GM12878 (cell line): ENCODE results near the gene NEXN. TPM values are rescaled to one million over a fixed set of nuclear protein-coding genes. Genes with fewer than 3 reads are reported as not detected.

Experiments used
- ATAC-seq: fragments of 200-7000 bp; cut with Tn5 transposase; 3 replicates; pipeline ENCODE4 v1.9.1; 2020; ENCODE audit warnings: mild to moderate bottlenecking, moderate library complexity
- BruUV-seq: library from RNA; stranded (reverse); fragments of 400-500 nt; replicated peaks from 2 replicates; lab custom pipeline; 2021; lab: Mats Ljungman, UMichigan
- CTCF ChIA-PET: fragments of 300-600 bp; sonication (Branson Sonifier 250); formaldehyde crosslinking; extraction: SDS; loops from one replicate; lab custom pipeline; 2021; ENCODE audit warnings: inconsistent platforms; lab: Yijun Ruan, JAX
- POLR2A ChIA-PET: fragments of 350-600 bp; formaldehyde crosslinking; extraction: SDS; loops from one replicate; lab custom pipeline; 2021; ENCODE audit warnings: inconsistent platforms; lab: Charles Lee
- RAD21 ChIA-PET: fragments of 300-600 bp; sonication (Branson Sonifier 250); formaldehyde crosslinking; loops from one replicate; lab custom pipeline; 2023; ENCODE audit warnings: antibody characterized with exemption; ENCODE audit not compliant: unreplicated experiment; lab: Charles Lee
- SMC1A ChIA-PET: fragments of 300-600 bp; sonication (Branson Sonifier 250); formaldehyde crosslinking; loops from one replicate; lab custom pipeline; 2023; ENCODE audit not compliant: unreplicated experiment, uncharacterized antibody; lab: Charles Lee
- DNase-seq: peaks from one replicate; pipeline ENCODE4 v3.0.0-alpha.2; 2011; ENCODE audit warnings: low read depth, low spot score
- FAIRE-seq: peaks from 3 replicates; lab custom pipeline; 2011; peaks lifted over from hg19 to GRCh38; lab: Jason Lieb, UNC
- H2AFZ ChIP-seq: 2 replicates; pipeline ENCODE4 v1.6.0; 2011; ENCODE audit warnings: low read depth, low read length, control low read depth; ENCODE audit not compliant: control insufficient read depth
- H3K27ac ChIP-seq: 2 replicates; pipeline ENCODE4 v1.5.1; 2011; ENCODE audit warnings: control low read depth; ENCODE audit not compliant: control insufficient read depth, insufficient read depth
- H3K27me3 ChIP-seq, 2 experiments: replicated peaks in 1 of 2; 2 replicates each; pipeline versions ENCODE4 v1.6.0 to v1.6.1; 2011; ENCODE audit warnings: low read length in 1 of 2; ENCODE audit not compliant: control insufficient read depth in 2 of 2, insufficient read depth in 2 of 2
- H3K36me3 ChIP-seq, 2 experiments: 2 replicates each; pipeline ENCODE4 v1.5.1; 2011; ENCODE audit warnings: low read length in 1 of 2; ENCODE audit not compliant: control insufficient read depth in 2 of 2, insufficient read depth in 2 of 2
- H3K4me1 ChIP-seq: 2 replicates; pipeline ENCODE4 v1.6.1; 2011; ENCODE audit warnings: mild to moderate bottlenecking, low read length, moderate library complexity, mixed read lengths; ENCODE audit not compliant: control insufficient read depth, insufficient read depth
- H3K4me2 ChIP-seq: 2 replicates; pipeline ENCODE4 v1.6.0; 2011; ENCODE audit warnings: control low read depth; ENCODE audit not compliant: control insufficient read depth, insufficient read depth
- H3K4me3 ChIP-seq: fragments of 200-600 bp; sonication (generic); 2 replicates; pipeline ENCODE4 v1.5.1; 2016
- H3K79me2 ChIP-seq: 2 replicates; pipeline ENCODE4 v1.6.0; 2011; ENCODE audit warnings: low read length; ENCODE audit not compliant: control insufficient read depth, insufficient read depth
- H3K9ac ChIP-seq: 2 replicates; pipeline ENCODE4 v1.8.0; 2011; ENCODE audit warnings: low read length, control low read depth, mixed read lengths; ENCODE audit not compliant: control insufficient read depth, insufficient read depth
- H3K9me3 ChIP-seq: replicated peaks from 3 replicates; pipeline ENCODE4 v1.5.1; 2011; ENCODE audit warnings: mild to moderate bottlenecking, low read length; ENCODE audit not compliant: control insufficient read depth, insufficient read depth
- H4K20me1 ChIP-seq: 2 replicates; pipeline ENCODE4 v1.6.0; 2011; ENCODE audit not compliant: control insufficient read depth, insufficient read depth
- CBX5 ChIP-seq: sonication (generic); IDR thresholded peaks from 2 replicates; pipeline ENCODE4 v1.6.1; 2016; ENCODE audit warnings: low read depth, moderate library complexity, mild to moderate bottlenecking, inconsistent platforms
- DPF2 ChIP-seq: fragments of 450-650 bp; IDR thresholded peaks from 2 replicates; pipeline ENCODE4 v1.6.1; 2017; ENCODE audit warnings: mild to moderate bottlenecking
- ESRRA ChIP-seq: IDR thresholded peaks from 2 replicates; pipeline ENCODE4 v1.6.1; 2012; ENCODE audit warnings: mild to moderate bottlenecking, low read length, improper control_type of control experiment
- IRF4 ChIP-seq: IDR thresholded peaks from 2 replicates; pipeline ENCODE4 v1.6.1; 2011; ENCODE audit warnings: low read depth, low read length
- MEF2A ChIP-seq: IDR thresholded peaks from 2 replicates; pipeline ENCODE4 v1.6.1; 2011; ENCODE audit warnings: low read depth, mild to moderate bottlenecking, low read length, moderate library complexity; ENCODE audit not compliant: insufficient read depth
- MYC ChIP-seq: IDR thresholded peaks from 2 replicates; pipeline ENCODE4 v1.6.1; 2011; ENCODE audit warnings: mild to moderate bottlenecking, low read length, moderate library complexity, inconsistent platforms; ENCODE audit not compliant: insufficient read depth, insufficient replicate concordance, insufficient read length, severe bottlenecking
- NFIC ChIP-seq: IDR thresholded peaks from 2 replicates; pipeline ENCODE4 v1.6.1; 2012; ENCODE audit warnings: low read depth, mild to moderate bottlenecking, inconsistent platforms, low read length, moderate library complexity
- NRF1 ChIP-seq: conservative IDR thresholded peaks from 2 replicates; pipeline ENCODE4 v1.6.1; 2011; ENCODE audit warnings: mild to moderate bottlenecking, low read depth, low read length, improper control_type of control experiment
- PAX8 ChIP-seq: fragments of 450-650 bp; IDR thresholded peaks from 2 replicates; pipeline ENCODE4 v1.6.1; 2017; ENCODE audit warnings: mild to moderate bottlenecking, moderate library complexity
- SIN3A ChIP-seq: IDR thresholded peaks from 2 replicates; pipeline ENCODE4 v1.6.1; 2012; ENCODE audit warnings: low read depth, low read length, improper control_type of control experiment
- TCF3 ChIP-seq: IDR thresholded peaks from 2 replicates; pipeline ENCODE4 v1.6.1; 2012; ENCODE audit warnings: low read depth, mild to moderate bottlenecking, low read length, borderline replicate concordance; ENCODE audit not compliant: insufficient read depth
- ZNF592 ChIP-seq: fragments of 450-650 bp; IDR thresholded peaks from 2 replicates; pipeline ENCODE4 v1.6.1; 2017; ENCODE audit warnings: mild to moderate bottlenecking, moderate library complexity
- WGBS: methylation state at CpG from one replicate; pipeline ENCODE4 v1.1.6; 2016; ENCODE audit warnings: low lambda C conversion rate; ENCODE audit not compliant: insufficient replicate concordance, insufficient coverage; ENCODE audit errors: missing lambda C conversion rate; 5-methylcytosine and 5-hydroxymethylcytosine counted together
- in situ Hi-C: fragments of 300-500 bp; cut with MboI; formaldehyde crosslinking; loops from 9 replicates; pipeline ENCODE4 v1.14.3; 2018; ENCODE audit warnings: mixed read lengths
- intact Hi-C: fragments of 100-400 bp; cut with micrococcal nuclease; formaldehyde crosslinking; loops from one replicate; pipeline ENCODE4 v1.14.2; 2022; ENCODE audit not compliant: unreplicated experiment
- polyA plus RNA-seq, 11 experiments: library from polyadenylated mRNA; depleted of rRNA in 4 of 11; unstranded in 6 of 11; stranded (reverse) in 5 of 11; fragments of >200 nt; fragmentation: Nextera tagmentation in 4 of 11; fragmentation: Illumina TruSeq in 1 of 11; extraction: Ambion mirVana in 4 of 11; extraction: Trizol in 1 of 11; gene quantifications; 1 replicate in 1 of 11; 2 replicates in 10 of 11; pipeline versions ENCODE4 v1.2.1 to v1.2.3, GENCODE V29; 2011 to 2016; ENCODE audit warnings: inconsistent platforms in 2 of 11, missing spikeins in 2 of 11, low read depth in 1 of 11
- total RNA-seq, 4 experiments: library from RNA; depleted of rRNA in 3 of 4; stranded (reverse); fragments of >200 nt in 3 of 4; fragmentation: Illumina TruSeq in 1 of 4; extraction: Trizol in 1 of 4; gene quantifications; 2 replicates each; pipeline versions ENCODE4 v1.2.1 to v1.2.3, GENCODE V29; 2013 to 2021

Gene NEXN
- total and polyA plus RNA-seq, 10 of the 15 experiments (the other 5 are each of a cell fraction or from before 2014, with no cell fraction given) = 2.5 to 46.6 (median 15.4) TPM

DNA sequence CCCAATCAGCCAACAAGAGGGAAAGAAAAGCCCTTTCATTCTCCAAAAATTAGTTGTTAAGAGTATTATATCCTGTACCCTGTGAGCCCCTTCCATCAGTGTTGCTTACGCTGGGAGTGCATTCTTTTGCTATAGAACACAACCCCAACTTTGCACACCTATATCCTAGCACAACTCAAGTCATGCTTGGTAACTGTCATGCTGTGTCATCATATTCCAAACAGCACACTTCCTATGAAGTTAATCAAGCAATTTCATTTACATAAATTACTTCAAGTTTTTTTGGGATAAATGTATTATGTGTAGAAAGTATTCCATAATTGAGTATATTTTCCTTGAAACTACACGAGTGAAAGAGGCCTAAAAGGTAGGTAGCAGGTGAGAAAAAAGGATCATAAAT lies 70.4 kb downstream of the NEXN start:
- Histone ChIP-seq H3K79me2 (peaks cover 8% of the 10 kb centered on the region), H3K9ac (no peak overlapping the region), H3K9me3 (no peaks in the 10 kb centered on the region), H3K27me3 (no peaks in the 10 kb centered on the region), H4K20me1 (0 out of 2 replicates have a peak, but pooled peaks cover 4% of the 10 kb centered on the region), H3K4me2 (no peak overlapping the region), H3K36me3 (peaks cover 12 to 55% of the 10 kb centered on the region in 2 experiments), H2AFZ (no peak overlapping the region), H3K4me1 (no peaks in the 10 kb centered on the region), H3K27ac (no peak overlapping the region), H3K4me3 (no peak overlapping the region)
- no peak for ATAC-seq
- TF ChIP-seq NRF1 = no peak
- no peak for TF ChIP-seq TCF3
- no peak for TF ChIP-seq CBX5
- TF ChIP-seq ESRRA = no peak
- no peak for TF ChIP-seq ZNF592
- no peak for TF ChIP-seq DPF2
- no peak for TF ChIP-seq PAX8
- TF ChIP-seq NFIC = no peak
- no peak for TF ChIP-seq MYC
- no peak for TF ChIP-seq SIN3A
- TF ChIP-seq MEF2A = no peak
- no peak for TF ChIP-seq IRF4
- in situ Hi-C loops = no loop called here
- SMC1A ChIA-PET = interaction anchor here (4.8 kb wide), 1 partner anchor 11 kb away, joined by 15 read pairs; no protein-coding TSS in a partner anchor
- RAD21 ChIA-PET = no interaction called here
- DNase-seq = no peak
- FAIRE-seq = no peak
- POLR2A ChIA-PET = no interaction called here
- intact Hi-C loops = no loop called here
- CTCF ChIA-PET = no interaction called here
- BruUV-seq = no TSS peak
- WGBS = 95% methylated on average over 2 of the region's 2 CpGs
